Eye (tissue), 1 donor: Measurements from ENCODE around the gene ST6GALNAC1.

ENCODE experiments used
- DNase-seq: peaks from one replicate; pipeline ENCODE4 v3.0.0-alpha.2; 2015

Gene ST6GALNAC1

GRCh38 chr17:76643553-76644148 is at the start of gene ST6GALNAC1:
Gene ST6GALNAC1 (minus strand): TSS chr17:76643757. CDS start chr17:76643638, 119 bp downstream.
- no peak for DNase-seq

GRCh38 chr17:76691379-76692191 is 48.0 kb upstream of the ST6GALNAC1 start:
- DNase-seq: no peak

GRCh38 chr17:76690596-76691280 is 47.2 kb upstream of the ST6GALNAC1 start:
- no peak for DNase-seq

- DNase-seq: no peak
Observed at GRCh38 chr17:76689859-76690258, 46.3 kb upstream of the ST6GALNAC1 start.

GRCh38 chr17:76688165-76688622 is 44.6 kb upstream of the ST6GALNAC1 start:
- DNase-seq: peak; percentile 22

- peak; percentile 75 for DNase-seq
Observed at GRCh38 chr17:76687298-76688164, 44.0 kb upstream of the ST6GALNAC1 start.

GRCh38 chr17:76686538-76687297 is 43.2 kb upstream of the ST6GALNAC1 start:
- DNase-seq: peak; percentile 76

- DNase-seq: no peak
Observed at GRCh38 chr17:76685846-76686245, 42.3 kb upstream of the ST6GALNAC1 start.

GRCh38 chr17:76685366-76685765 is 41.8 kb upstream of the ST6GALNAC1 start:
- no peak for DNase-seq

- DNase-seq: no peak
Observed at GRCh38 chr17:76684756-76685155, 41.2 kb upstream of the ST6GALNAC1 start.

GRCh38 chr17:76683921-76684745 is 40.6 kb upstream of the ST6GALNAC1 start:
- DNase-seq: no peak

GRCh38 chr17:76683011-76683755 is 39.6 kb upstream of the ST6GALNAC1 start:
- peak; percentile 44 for DNase-seq

GRCh38 chr17:76682296-76682695 is 38.7 kb upstream of the ST6GALNAC1 start:
- no peak for DNase-seq

- peak; percentile 94 for DNase-seq
Observed at GRCh38 chr17:76681222-76682137, 37.9 kb upstream of the ST6GALNAC1 start.

GRCh38 chr17:76679239-76679638 is 35.7 kb upstream of the ST6GALNAC1 start:
- DNase-seq: no peak

GRCh38 chr17:76678330-76678729 is 34.8 kb upstream of the ST6GALNAC1 start:
- no peak for DNase-seq

- DNase-seq: no peak
Observed at GRCh38 chr17:76677406-76677805, 33.8 kb upstream of the ST6GALNAC1 start.

- no peak for DNase-seq
Observed at GRCh38 chr17:76676629-76677028, 33.1 kb upstream of the ST6GALNAC1 start.

- no peak for DNase-seq
Observed at GRCh38 chr17:76675648-76676047, 32.1 kb upstream of the ST6GALNAC1 start.
